Activated CD4-positive, alpha-beta memory T cell treated with anti-CD3 and anti-CD28 coated beads for 36 hours (primary cell): Measurements from ENCODE around the gene XPNPEP3. TPM values are rescaled to one million over a fixed set of nuclear protein-coding genes. Genes with fewer than 3 reads are reported as not detected.
A peak's percentile ranks its signal among the peaks of the same experiment; 100 is the strongest.
"Not testable (repeated sequence)": the region's sequence is repeated elsewhere in the genome, so short reads cannot be mapped to it uniquely, and the experiment has no call there.

Experiments used
- CTCF ChIA-PET: fragments of 350-600 bp; sonication (Branson Sonifier 250); formaldehyde crosslinking; loops from one replicate; lab custom pipeline; 2021; ENCODE audit warnings: antibody characterized with exemption, inconsistent platforms; lab: Charles Lee
- POLR2A ChIA-PET: fragments of 350-600 bp; sonication (Branson Sonifier 250); formaldehyde crosslinking; loops from one replicate; lab custom pipeline; 2021; ENCODE audit warnings: antibody characterized with exemption; lab: Charles Lee
- DNase-seq: peaks from one replicate; pipeline ENCODE4 v3.0.0-alpha.2; 2020
- H3K27ac Mint-ChIP-seq: one replicate; pipeline ENCODE4 v1.8.0; 2021; ENCODE audit warnings: mixed read lengths
- H3K27me3 Mint-ChIP-seq: one replicate; pipeline ENCODE4 v1.8.0; 2021; ENCODE audit warnings: mixed read lengths
- H3K36me3 Mint-ChIP-seq: one replicate; pipeline ENCODE4 v1.8.0; 2021; ENCODE audit warnings: mixed read lengths
- H3K4me1 Mint-ChIP-seq: one replicate; pipeline ENCODE4 v1.8.0; 2021; ENCODE audit warnings: low read depth, mixed read lengths
- H3K4me3 Mint-ChIP-seq: one replicate; pipeline ENCODE4 v1.8.0; 2021; ENCODE audit warnings: mild to moderate bottlenecking, mixed read lengths
- H3K9me3 Mint-ChIP-seq: one replicate; pipeline ENCODE4 v1.8.0; 2021; ENCODE audit warnings: mixed read lengths
- intact Hi-C: fragments of 100-400 bp; cut with micrococcal nuclease; formaldehyde crosslinking; loops from one replicate; pipeline ENCODE4 v1.15.1; 2023
- total RNA-seq, 2 experiments: library from RNA; stranded (reverse); gene quantifications; one replicate each; pipeline ENCODE4 v1.2.3, GENCODE V29; 2021

The XPNPEP3 gene
- total RNA-seq: 10 to 100 TPM; 19.4 to 20.1 TPM

GRCh38 chr22:40856513-40857308 is at the start of gene XPNPEP3, which contains the start of gene ST13:
TSS of gene XPNPEP3 (plus strand) at chr22:40857148. CDS start at chr22:40857182, 34 bp downstream.
TSS of gene ST13 (minus strand) at chr22:40856639. CDS start at chr22:40856540, 99 bp downstream.
- peak; percentile 98 for DNase-seq
- Mint-ChIP-seq H3K9me3 (no peaks in the 10 kb centered on the region), H3K4me3 (peak within 1 kb of the TSS; percentile 98), H3K27me3 (no peaks in the 10 kb centered on the region), H3K4me1 (peaks cover 48% of the 10 kb centered on the region), H3K36me3 (peaks cover 6% of the 10 kb centered on the region), H3K27ac (peak within 1 kb of the TSS; percentile 99)
- ChIA-PET CTCF (interaction anchor here (0.6 to 3.1 kb wide), 6 partner anchors 10 to 174 kb away, joined by 3 to 20 read pairs (median 4); no protein-coding TSS in a partner anchor), POLR2A (interaction anchor here (0.7 to 2.1 kb wide), 6 partner anchors 10 to 235 kb away, joined by 3 to 9 read pairs (median 3); partner anchors contain the start of gene SLC25A17)
- intact Hi-C loops: loop anchor here (1.0 to 10.0 kb wide), 10 partner anchors 37 to 812 kb away; partner anchors contain the start of genes ACO2, MRTFA, PHF5A and RANGAP1

- DNase-seq: no peak
- ChIA-PET CTCF (no interaction called here), POLR2A (no interaction called here)
- H3K4me1 Mint-ChIP-seq: peaks cover 3% of the 10 kb centered on the region
- intact Hi-C loops: no loop called here
- H3K27me3 Mint-ChIP-seq: no peaks in the 10 kb centered on the region
- no peak overlapping the region for H3K4me3 Mint-ChIP-seq
- peaks cover 3% of the 10 kb centered on the region for H3K36me3 Mint-ChIP-seq
- no peak overlapping the region for H3K27ac Mint-ChIP-seq
- H3K9me3 Mint-ChIP-seq: no peaks in the 10 kb centered on the region
Observed at GRCh38 chr22:40808018-40808841, 48.7 kb upstream of the XPNPEP3 start.

DNA sequence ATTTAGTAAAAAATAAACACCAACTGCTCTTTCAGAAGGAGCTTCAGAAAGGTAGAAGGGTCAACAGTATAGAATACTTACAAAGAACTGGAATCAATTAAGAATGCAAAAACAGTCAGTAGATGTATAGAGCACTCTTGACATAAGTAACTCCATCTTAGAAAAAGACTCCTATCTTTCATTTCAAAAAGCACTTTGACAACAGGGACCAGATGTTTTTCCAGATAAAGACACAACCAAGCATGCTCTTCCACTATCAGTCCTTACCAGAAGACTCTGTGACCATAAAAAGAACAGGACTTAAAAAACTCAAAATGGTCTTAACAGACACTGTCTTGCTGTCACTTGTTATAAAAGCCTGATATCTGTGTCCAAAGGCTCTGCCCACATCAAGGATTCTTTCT is 43.0 kb upstream of the XPNPEP3 start:
- intact Hi-C loops: loop anchor here (10.0 kb wide), 1 partner anchor 99 kb away; no protein-coding TSS in a partner anchor
- peaks cover 9% of the 10 kb centered on the region for H3K36me3 Mint-ChIP-seq

DNA sequence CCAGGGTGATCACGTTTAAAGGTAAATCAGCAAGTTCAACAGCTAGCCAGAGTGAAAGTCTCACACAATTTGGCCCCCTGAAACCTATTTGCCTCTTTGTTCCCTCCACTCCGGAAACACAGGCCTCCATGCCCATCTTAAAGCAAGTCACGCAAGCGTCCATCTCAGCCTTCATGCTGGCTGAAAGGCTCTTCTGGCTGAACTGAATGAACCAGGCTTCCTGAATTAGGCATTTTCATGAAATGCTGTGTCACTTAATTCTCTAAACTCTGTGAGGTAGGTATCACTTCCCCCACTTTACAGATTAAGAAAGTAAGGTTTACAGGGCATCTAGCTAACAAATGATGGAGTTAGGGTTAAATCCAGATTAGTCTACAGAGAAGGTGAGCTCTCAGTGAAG is 39.2 kb upstream of the XPNPEP3 start:
- Mint-ChIP-seq H3K36me3 (peaks cover 9% of the 10 kb centered on the region), H3K9me3 (no peaks in the 10 kb centered on the region), H3K27ac (peak overlapping the region; percentile 76), H3K4me3 (peak overlapping the region; percentile 92), H3K4me1 (peaks cover 35% of the 10 kb centered on the region), H3K27me3 (no peaks in the 10 kb centered on the region)
- POLR2A ChIA-PET: interaction anchor here (0.7 kb wide), 1 partner anchor 419 kb away, joined by 3 read pairs; no protein-coding TSS in a partner anchor
- intact Hi-C loops: loop anchor here (2.0 to 10.0 kb wide), 2 partner anchors 103 to 273 kb away; no protein-coding TSS in a partner anchor
- DNase-seq: no peak
- CTCF ChIA-PET: interaction anchor here (1.2 to 5.1 kb wide), 5 partner anchors 17 to 135 kb away, joined by 3 to 23 read pairs (median 3); partner anchors contain the start of gene ST13

More for the DNA sequence above, 43.0 kb upstream of the XPNPEP3 start:
- H3K4me3 Mint-ChIP-seq: no peak overlapping the region
- CTCF ChIA-PET: no interaction called here
- peaks cover 27% of the 10 kb centered on the region for H3K4me1 Mint-ChIP-seq
- H3K9me3 Mint-ChIP-seq: no peaks in the 10 kb centered on the region
- POLR2A ChIA-PET: no interaction called here
- H3K27ac Mint-ChIP-seq: no peak overlapping the region
- no peaks in the 10 kb centered on the region for H3K27me3 Mint-ChIP-seq
- no peak for DNase-seq

- Mint-ChIP-seq H3K36me3 (peaks cover 9% of the 10 kb centered on the region), H3K27ac (peak overlapping the region; percentile 76), H3K4me1 (peaks cover 35% of the 10 kb centered on the region), H3K27me3 (no peaks in the 10 kb centered on the region), H3K9me3 (no peaks in the 10 kb centered on the region), H3K4me3 (peak overlapping the region; percentile 92)
- intact Hi-C loops: loop anchor here (2.0 to 10.0 kb wide), 2 partner anchors 103 to 273 kb away; no protein-coding TSS in a partner anchor
- DNase-seq: no peak
- POLR2A ChIA-PET: interaction anchor here (0.7 to 1.5 kb wide), 2 partner anchors 38 to 420 kb away, joined by 3 to 9 read pairs; partner anchors contain the start of genes ST13 and XPNPEP3
- CTCF ChIA-PET: interaction anchor here (1.2 to 5.1 kb wide), 6 partner anchors 13 to 135 kb away, joined by 3 to 23 read pairs (median 3); partner anchors contain the start of gene ST13
Observed at GRCh38 chr22:40818192-40818746, 38.7 kb upstream of the XPNPEP3 start.

DNA sequence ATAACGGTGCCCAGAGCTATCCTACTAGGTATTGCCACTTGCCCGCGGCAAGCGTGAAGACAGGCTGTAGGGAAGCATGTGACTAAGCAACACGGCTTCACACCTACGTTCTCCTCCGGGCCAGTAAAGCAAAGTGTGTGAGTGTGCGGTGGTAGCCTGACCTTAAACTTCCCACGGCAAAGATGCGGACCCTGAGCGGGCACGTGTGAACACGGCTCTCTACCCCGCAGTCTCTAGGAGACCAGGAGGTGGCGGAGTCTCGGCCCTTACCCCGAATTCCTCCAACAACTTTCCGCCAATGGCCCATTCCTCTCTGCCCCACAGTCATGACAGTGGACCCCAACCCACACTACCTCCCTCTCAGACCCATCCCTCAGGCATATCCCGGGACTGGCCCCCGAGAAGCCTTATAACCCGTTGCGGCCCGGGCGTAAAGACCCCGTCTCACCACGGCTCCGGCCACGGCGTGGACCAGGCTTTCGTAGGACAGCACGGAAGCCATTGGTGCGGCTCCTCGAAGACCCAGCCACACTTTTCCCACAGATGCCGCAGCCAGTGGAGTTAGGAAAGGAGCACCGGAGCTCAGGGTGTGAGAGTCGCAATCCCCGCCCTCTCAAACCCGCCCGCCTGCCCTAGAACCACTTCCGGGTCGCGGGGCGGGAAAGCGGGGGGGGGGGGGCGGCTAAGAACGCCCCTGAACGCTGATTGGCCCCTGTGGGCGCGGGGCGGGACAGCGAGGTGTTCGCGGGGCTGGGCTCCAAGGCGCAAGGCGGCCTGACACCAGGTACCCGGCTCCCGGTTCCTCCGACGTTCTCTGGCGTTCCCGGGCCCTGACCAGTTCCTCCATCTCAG is 38.0 kb upstream of the XPNPEP3 start, which contains the start of gene SLC25A17:
SLC25A17 (minus strand) TSS at position 600 of the 852 bp plus-strand sequence; CDS start at position 502, 98 bp downstream.
- DNase-seq: peak; percentile 92
- Mint-ChIP-seq H3K27me3 (no peaks in the 10 kb centered on the region), H3K4me3 (peak within 1 kb of the TSS; percentile 92), H3K36me3 (peaks cover 7% of the 10 kb centered on the region), H3K9me3 (no peaks in the 10 kb centered on the region), H3K27ac (peak within 1 kb of the TSS; percentile 76), H3K4me1 (peaks cover 33% of the 10 kb centered on the region)
- POLR2A ChIA-PET: interaction anchor here (1.4 to 1.5 kb wide), 2 partner anchors 37 to 133 kb away, joined by 3 to 9 read pairs; partner anchors contain the start of genes ST13 and XPNPEP3
- intact Hi-C loops: loop anchor here (1.0 to 10.0 kb wide), 5 partner anchors 37 to 272 kb away; partner anchors contain the start of genes RBX1 and ST13
- CTCF ChIA-PET: interaction anchor here (0.6 to 5.1 kb wide), 10 partner anchors 12 to 458 kb away, joined by 3 to 23 read pairs (median 3); partner anchors contain the start of gene ST13

DNA sequence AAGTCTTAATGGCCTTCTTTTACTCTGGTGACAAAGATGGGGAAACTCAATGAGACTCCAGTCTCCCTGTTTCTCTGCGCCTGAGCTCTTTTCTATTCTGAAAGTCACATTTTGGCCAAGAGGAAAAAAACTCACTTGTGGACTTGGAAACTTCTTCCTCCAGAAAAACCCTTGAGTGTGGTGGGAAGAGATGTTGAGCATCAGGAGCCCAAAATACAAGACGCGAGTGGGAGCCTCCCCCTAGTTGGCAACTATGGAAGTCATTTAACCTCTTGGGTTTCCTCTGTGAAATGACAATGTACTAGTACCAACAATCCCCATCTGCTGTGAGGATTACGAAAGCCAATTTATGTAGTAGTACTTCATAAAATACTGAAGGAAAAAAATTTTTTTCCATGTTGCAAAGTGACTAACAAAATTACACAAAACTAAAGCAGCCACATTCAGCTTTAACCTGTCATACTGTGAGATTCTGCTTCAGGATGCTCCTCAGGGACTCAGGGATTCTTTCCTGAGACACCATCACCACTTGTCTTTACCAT is 37.3 kb upstream of the XPNPEP3 start:
- Mint-ChIP-seq H3K27me3 (no peaks in the 10 kb centered on the region), H3K9me3 (no peaks in the 10 kb centered on the region), H3K4me1 (peaks cover 31% of the 10 kb centered on the region), H3K4me3 (peak overlapping the region; percentile 92), H3K27ac (peak overlapping the region; percentile 69), H3K36me3 (peaks cover 5% of the 10 kb centered on the region)
- POLR2A ChIA-PET: interaction anchor here (1.1 to 1.5 kb wide), 3 partner anchors 37 to 132 kb away, joined by 3 to 9 read pairs (median 3); partner anchors contain the start of genes ST13 and XPNPEP3
- DNase-seq: peak; percentile 20
- intact Hi-C loops: loop anchor here (1.0 to 10.0 kb wide), 5 partner anchors 37 to 271 kb away; partner anchors contain the start of genes RBX1 and ST13
- CTCF ChIA-PET: interaction anchor here (0.6 to 5.1 kb wide), 6 partner anchors 37 to 457 kb away, joined by 3 to 23 read pairs (median 3); no protein-coding TSS in a partner anchor

- peaks cover 10% of the 10 kb centered on the region for H3K4me1 Mint-ChIP-seq
- ChIA-PET CTCF (interaction anchor here (1.4 to 2.0 kb wide), 2 partner anchors 16 to 140 kb away, joined by 3 to 5 read pairs; no protein-coding TSS in a partner anchor), POLR2A (no interaction called here)
- H3K27me3 Mint-ChIP-seq: no peaks in the 10 kb centered on the region
- H3K36me3 Mint-ChIP-seq: peaks cover 7% of the 10 kb centered on the region
- H3K4me3 Mint-ChIP-seq: no peak overlapping the region
- no peaks in the 10 kb centered on the region for H3K9me3 Mint-ChIP-seq
- no peak overlapping the region for H3K27ac Mint-ChIP-seq
- intact Hi-C loops: no loop called here
- DNase-seq: no peak
Observed at GRCh38 chr22:40823426-40823825, 33.5 kb upstream of the XPNPEP3 start.

- H3K27ac Mint-ChIP-seq, DNase-seq, H3K27me3 Mint-ChIP-seq, CTCF ChIA-PET, H3K4me3 Mint-ChIP-seq, intact Hi-C loops, H3K9me3 Mint-ChIP-seq, H3K4me1 Mint-ChIP-seq, POLR2A ChIA-PET: not testable (repeated sequence)
- H3K36me3 Mint-ChIP-seq: peaks cover 22% of the 10 kb centered on the region
Observed at GRCh38 chr22:40826292-40826691, 30.7 kb upstream of the XPNPEP3 start.
